Neural progenitor cell (in vitro differentiated cells): ENCODE data around the gene LIMK1. TPM values are rescaled to one million over a fixed set of nuclear protein-coding genes. Genes with fewer than 3 reads are reported as not detected.

Experiments used
- DNase-seq: peaks from one replicate; pipeline ENCODE4 v3.0.0-alpha.2; 2016; ENCODE audit warnings: low spot score
- H2AFZ ChIP-seq: fragments of 200-600 bp; sonication (generic); replicated peaks from 2 replicates; pipeline ENCODE4 v1.6.1; 2016; ENCODE audit warnings: antibody characterized with exemption
- H3F3A ChIP-seq: fragments of 200-600 bp; sonication (generic); 2 replicates; pipeline ENCODE4 v1.6.1; 2016; ENCODE audit warnings: antibody characterized with exemption, low read depth
- H3K27ac ChIP-seq: fragments of 200-600 bp; sonication (generic); 2 replicates; pipeline ENCODE4 v1.5.1; 2016; ENCODE audit warnings: mild to moderate bottlenecking
- H3K27me3 ChIP-seq: fragments of 200-600 bp; sonication (generic); 2 replicates; pipeline ENCODE4 v1.6.1; 2016; ENCODE audit warnings: mild to moderate bottlenecking, moderate library complexity
- H3K36me3 ChIP-seq: fragments of 200-600 bp; sonication (generic); 2 replicates; pipeline ENCODE4 v1.5.1; 2016
- H3K4me1 ChIP-seq: fragments of 200-600 bp; sonication (generic); 2 replicates; pipeline ENCODE4 v1.6.1; 2016; ENCODE audit warnings: mixed run types
- H3K4me2 ChIP-seq: fragments of 200-600 bp; sonication (generic); 2 replicates; pipeline ENCODE4 v1.6.1; 2016
- H3K4me3 ChIP-seq: fragments of 200-600 bp; sonication (generic); 2 replicates; pipeline ENCODE4 v1.5.1; 2016
- H3K79me2 ChIP-seq: fragments of 200-600 bp; sonication (generic); 2 replicates; pipeline ENCODE4 v1.6.1; 2016; ENCODE audit warnings: low read depth
- H3K9ac ChIP-seq: fragments of 200-600 bp; sonication (generic); 2 replicates; pipeline ENCODE4 v1.6.1; 2016
- H3K9me3 ChIP-seq: fragments of 200-600 bp; sonication (generic); 2 replicates; pipeline ENCODE4 v1.5.1; 2016; ENCODE audit warnings: low read depth
- H4K20me1 ChIP-seq: fragments of 200-600 bp; sonication (generic); 2 replicates; pipeline ENCODE4 v1.6.1; 2016; ENCODE audit warnings: low read depth
- H3K27ac Mint-ChIP-seq: 3 replicates; pipeline ENCODE4 v1.8.0; 2021; ENCODE audit warnings: mixed read lengths
- H3K27me3 Mint-ChIP-seq: 2 replicates; pipeline ENCODE4 v1.8.0; 2022; ENCODE audit warnings: low read depth, mild to moderate bottlenecking, inconsistent platforms, moderate library complexity, mixed read lengths; ENCODE audit not compliant: insufficient read depth
- H3K36me3 Mint-ChIP-seq: 3 replicates; pipeline ENCODE4 v1.8.0; 2021; ENCODE audit warnings: mixed read lengths
- H3K4me1 Mint-ChIP-seq: 3 replicates; pipeline ENCODE4 v1.8.0; 2021; ENCODE audit warnings: mixed read lengths
- H3K4me3 Mint-ChIP-seq: 3 replicates; pipeline ENCODE4 v1.8.0; 2021; ENCODE audit warnings: mild to moderate bottlenecking, moderate library complexity, mixed read lengths
- H3K9me3 Mint-ChIP-seq: 3 replicates; pipeline ENCODE4 v1.8.0; 2020; ENCODE audit warnings: mixed read lengths
- EZH2 ChIP-seq: fragments of 200-600 bp; sonication (generic); IDR thresholded peaks from 2 replicates; pipeline ENCODE4 v1.6.1; 2017; ENCODE audit warnings: antibody characterized with exemption, mild to moderate bottlenecking, moderate library complexity
- EZH2phosphoT487 ChIP-seq: fragments of 200-600 bp; sonication (generic); IDR thresholded peaks from 2 replicates; pipeline ENCODE4 v1.6.1; 2017; ENCODE audit warnings: antibody characterized with exemption
- total RNA-seq: library from RNA; depleted of rRNA; stranded (reverse); fragments of >200 nt; gene quantifications from 2 replicates; pipeline ENCODE4 v1.2.3, GENCODE V29; 2015; ENCODE audit warnings: low replicate concordance
- TF ChIP-seq, protein P1 (sequence below): fragments of 200-600 bp; sonication (generic); IDR thresholded peaks from 2 replicates; pipeline ENCODE4 v1.5.1; 2017; ENCODE audit warnings: antibody characterized with exemption, mild to moderate bottlenecking

Gene LIMK1
- total RNA-seq, 1 donor from 2014 or later: 29.9 TPM

DNA sequence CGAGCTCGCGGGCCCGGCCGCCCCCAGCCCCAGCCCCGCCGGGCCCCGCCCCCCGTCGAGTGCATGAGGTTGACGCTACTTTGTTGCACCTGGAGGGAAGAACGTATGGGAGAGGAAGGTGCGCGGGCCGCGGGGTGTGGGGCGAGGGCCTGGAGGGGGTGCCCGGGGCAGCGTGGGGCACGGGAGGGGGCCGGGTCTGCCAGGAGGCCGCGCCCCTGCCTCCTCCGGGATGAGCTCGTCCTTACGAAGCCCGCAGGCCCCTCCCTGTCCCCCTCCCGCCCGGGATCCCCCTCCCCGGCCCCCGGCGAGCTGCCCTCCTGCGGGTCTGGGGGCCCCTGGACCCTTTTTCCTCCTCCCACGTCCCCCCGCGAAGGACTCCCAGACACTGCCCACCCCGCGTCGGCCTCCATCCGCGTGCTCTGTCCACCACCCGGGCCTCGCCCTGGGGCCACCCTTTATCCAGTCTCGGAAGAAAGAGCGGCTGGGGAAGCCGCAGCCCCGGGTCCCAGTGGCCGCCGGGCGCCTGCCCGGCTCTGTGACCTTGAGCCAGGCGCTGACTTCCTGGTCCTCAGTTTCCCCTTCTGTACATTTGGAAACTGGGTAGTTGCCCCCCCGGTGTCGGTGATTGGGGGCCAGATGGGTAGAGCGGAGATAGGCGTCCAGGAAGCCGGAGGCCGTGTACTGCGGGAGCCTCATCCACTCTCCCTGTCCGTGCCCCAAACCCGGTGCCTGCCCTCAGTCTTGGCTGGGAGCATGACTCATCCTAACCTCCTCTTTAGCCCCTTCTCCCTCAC, 521 bp downstream of the LIMK1 start:
- H3K36me3 Mint-ChIP-seq: peaks cover 14% of the 10 kb centered on the region
- Histone ChIP-seq H3K27ac (no peak overlapping the region), H4K20me1 (peaks cover 19% of the 10 kb centered on the region), H3K4me1 (peaks cover 12% of the 10 kb centered on the region), H3K36me3 (no peaks in the 10 kb centered on the region), H2AFZ (no peak overlapping the region), H3K9me3 (no peaks in the 10 kb centered on the region), H3K79me2 (peaks cover 13% of the 10 kb centered on the region), H3K4me2 (peak overlapping the region; percentile 93), H3K27me3 (no peaks in the 10 kb centered on the region), H3F3A (peaks cover 7% of the 10 kb centered on the region), H3K9ac (no peak overlapping the region), H3K4me3 (peak overlapping the region; percentile 63)
- H3K9me3 Mint-ChIP-seq: no peaks in the 10 kb centered on the region
- TF ChIP-seq, protein P1, sequence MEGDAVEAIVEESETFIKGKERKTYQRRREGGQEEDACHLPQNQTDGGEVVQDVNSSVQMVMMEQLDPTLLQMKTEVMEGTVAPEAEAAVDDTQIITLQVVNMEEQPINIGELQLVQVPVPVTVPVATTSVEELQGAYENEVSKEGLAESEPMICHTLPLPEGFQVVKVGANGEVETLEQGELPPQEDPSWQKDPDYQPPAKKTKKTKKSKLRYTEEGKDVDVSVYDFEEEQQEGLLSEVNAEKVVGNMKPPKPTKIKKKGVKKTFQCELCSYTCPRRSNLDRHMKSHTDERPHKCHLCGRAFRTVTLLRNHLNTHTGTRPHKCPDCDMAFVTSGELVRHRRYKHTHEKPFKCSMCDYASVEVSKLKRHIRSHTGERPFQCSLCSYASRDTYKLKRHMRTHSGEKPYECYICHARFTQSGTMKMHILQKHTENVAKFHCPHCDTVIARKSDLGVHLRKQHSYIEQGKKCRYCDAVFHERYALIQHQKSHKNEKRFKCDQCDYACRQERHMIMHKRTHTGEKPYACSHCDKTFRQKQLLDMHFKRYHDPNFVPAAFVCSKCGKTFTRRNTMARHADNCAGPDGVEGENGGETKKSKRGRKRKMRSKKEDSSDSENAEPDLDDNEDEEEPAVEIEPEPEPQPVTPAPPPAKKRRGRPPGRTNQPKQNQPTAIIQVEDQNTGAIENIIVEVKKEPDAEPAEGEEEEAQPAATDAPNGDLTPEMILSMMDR: no peak
- no peak for TF ChIP-seq EZH2phosphoT487
- no peak for TF ChIP-seq EZH2
- peak overlapping the region; percentile 86 for H3K4me3 Mint-ChIP-seq
- H3K27me3 Mint-ChIP-seq: no peaks in the 10 kb centered on the region
- DNase-seq: no peak
- peak overlapping the region; percentile 61 for H3K27ac Mint-ChIP-seq
- peaks cover 22% of the 10 kb centered on the region for H3K4me1 Mint-ChIP-seq

DNA sequence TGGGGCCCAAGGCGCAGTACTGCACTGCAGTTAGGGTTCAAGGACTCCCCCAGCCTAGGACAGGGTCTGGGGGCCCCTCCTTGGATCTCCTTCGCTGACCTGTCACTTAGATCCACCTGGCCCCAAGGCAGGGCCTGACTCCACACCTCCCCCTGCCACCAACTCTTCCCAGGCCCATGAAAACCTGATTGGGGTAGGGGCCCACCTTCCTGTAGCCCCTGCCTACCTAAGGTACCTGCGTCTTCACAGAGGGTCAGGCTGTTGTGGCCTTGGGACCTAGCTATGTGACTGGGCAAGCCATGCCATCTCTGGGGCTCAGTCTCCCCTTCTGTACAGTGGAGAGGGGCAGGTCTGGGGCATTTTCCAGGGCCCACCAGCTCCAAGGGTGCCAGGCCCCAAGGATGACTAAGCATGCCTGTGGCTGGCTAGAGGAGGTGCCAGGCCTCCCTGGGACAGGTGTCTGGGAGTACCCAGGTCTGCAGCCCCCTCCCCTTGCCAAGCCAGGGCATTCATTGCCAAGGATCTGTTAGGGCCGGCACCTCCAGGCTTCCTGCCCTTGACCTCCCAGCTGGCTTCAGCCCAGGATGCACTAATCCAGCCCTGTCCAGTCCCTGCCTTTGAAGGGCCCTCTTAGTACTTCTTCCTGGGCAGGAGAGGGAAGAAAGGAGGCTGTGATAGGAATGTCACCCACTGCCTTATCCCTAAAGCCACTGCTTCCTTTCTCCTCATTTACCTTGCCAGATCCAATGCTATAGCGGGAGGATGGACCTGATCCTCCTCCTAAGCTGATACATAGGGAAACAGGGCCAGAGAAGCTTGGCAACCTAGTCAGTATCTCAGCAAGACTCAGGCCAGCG, 1.3 kb downstream of the LIMK1 start:
- Mint-ChIP-seq H3K9me3 (no peaks in the 10 kb centered on the region), H3K4me3 (peak overlapping the region; percentile 86), H3K4me1 (peaks cover 16% of the 10 kb centered on the region), H3K27ac (peak overlapping the region; percentile 61), H3K36me3 (peaks cover 21% of the 10 kb centered on the region), H3K27me3 (no peaks in the 10 kb centered on the region)
- H3K36me3 ChIP-seq: no peaks in the 10 kb centered on the region
- peaks cover 7% of the 10 kb centered on the region for H3F3A ChIP-seq
- no peaks in the 10 kb centered on the region for H3K9me3 ChIP-seq
- H3K27me3 ChIP-seq: no peaks in the 10 kb centered on the region
- TF ChIP-seq EZH2 (no peak), EZH2phosphoT487 (no peak)
- TF ChIP-seq, protein P1: no peak
- H3K79me2 ChIP-seq: peaks cover 13% of the 10 kb centered on the region
- peak overlapping the region; percentile 93 for H3K4me2 ChIP-seq
- H3K27ac ChIP-seq: no peak overlapping the region
- no peak overlapping the region for H3K9ac ChIP-seq
- peaks cover 19% of the 10 kb centered on the region for H4K20me1 ChIP-seq
- peak overlapping the region; percentile 63 for H3K4me3 ChIP-seq
- no peak for DNase-seq
- peaks cover 12% of the 10 kb centered on the region for H3K4me1 ChIP-seq
- no peak overlapping the region for H2AFZ ChIP-seq

DNA sequence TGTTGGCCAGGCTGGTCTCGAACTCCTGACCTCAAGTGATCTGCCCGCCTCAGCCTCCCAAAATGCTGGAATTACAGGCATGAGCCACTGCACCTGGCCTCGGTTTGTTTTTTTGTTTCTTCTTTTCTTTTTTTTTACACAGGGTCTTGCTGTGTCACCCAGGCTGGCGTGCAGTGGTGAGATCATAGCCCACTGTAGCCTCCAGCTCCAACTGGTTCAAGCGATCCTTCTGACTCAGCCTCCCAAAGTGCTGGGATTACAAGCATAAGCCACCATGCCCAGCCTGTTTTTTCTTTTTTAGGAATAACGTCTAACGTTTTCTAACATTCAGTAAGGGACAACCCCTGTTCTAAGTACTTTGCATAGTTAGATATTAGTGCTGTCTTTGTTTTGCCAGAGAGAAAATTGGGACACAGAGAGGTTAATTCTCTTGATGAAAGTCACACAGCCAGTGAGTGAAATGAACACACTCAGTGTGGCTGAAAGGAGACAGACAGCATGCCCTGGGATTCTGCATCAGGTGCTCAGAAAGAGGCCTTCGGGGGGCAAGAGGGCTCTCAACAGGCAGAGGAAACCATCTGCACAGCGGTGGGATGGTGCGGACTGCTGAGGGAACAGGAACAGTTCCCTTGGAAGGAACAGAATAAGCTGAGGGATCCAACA, 4.3 kb downstream of the LIMK1 start:
- Histone ChIP-seq H3K27ac (no peak overlapping the region), H3F3A (peaks cover 7% of the 10 kb centered on the region), H3K36me3 (no peaks in the 10 kb centered on the region), H3K4me1 (peaks cover 21% of the 10 kb centered on the region), H3K27me3 (no peaks in the 10 kb centered on the region), H3K9me3 (no peaks in the 10 kb centered on the region), H3K4me3 (no peak overlapping the region), H4K20me1 (peaks cover 36% of the 10 kb centered on the region), H3K4me2 (no peak overlapping the region), H2AFZ (no peak overlapping the region), H3K79me2 (peaks cover 16% of the 10 kb centered on the region), H3K9ac (no peak overlapping the region)
- H3K4me1 Mint-ChIP-seq: peaks cover 20% of the 10 kb centered on the region
- TF ChIP-seq EZH2 (no peak), EZH2phosphoT487 (no peak)
- TF ChIP-seq, protein P1: no peak
- H3K36me3 Mint-ChIP-seq: peaks cover 21% of the 10 kb centered on the region
- H3K9me3 Mint-ChIP-seq: no peaks in the 10 kb centered on the region
- no peak overlapping the region for H3K27ac Mint-ChIP-seq
- no peak for DNase-seq
- H3K27me3 Mint-ChIP-seq: no peaks in the 10 kb centered on the region
- H3K4me3 Mint-ChIP-seq: no peak overlapping the region
